IMR-90 (cell line): ENCODE measurements around the gene SLC36A1. TPM values are rescaled to one million over a fixed set of nuclear protein-coding genes. Genes with fewer than 3 reads are reported as not detected.

ENCODE experiments used
- ATAC-seq: fragments of 200-7000 bp; cut with Tn5 transposase; 2 replicates; pipeline ENCODE4 v1.9.1; 2020; ENCODE audit warnings: low read depth, mild to moderate bottlenecking, moderate library complexity
- BruUV-seq: library from RNA; stranded (reverse); fragments of 400-500 nt; replicated peaks from 2 replicates; lab custom pipeline; 2021; lab: Mats Ljungman, UMichigan
- CTCF ChIA-PET: fragments of 300-600 bp; formaldehyde crosslinking; extraction: SDS; loops from one replicate; lab custom pipeline; 2021; ENCODE audit warnings: antibody characterized with exemption; lab: Yijun Ruan, JAX
- POLR2A ChIA-PET: fragments of 300-600 bp; sonication (Branson Sonifier 250); formaldehyde crosslinking; loops from one replicate; lab custom pipeline; 2022; ENCODE audit warnings: antibody characterized with exemption; ENCODE audit not compliant: unreplicated experiment; lab: Charles Lee
- DNase-seq: peaks from one replicate; pipeline ENCODE4 v3.0.0; 2013
- H2AFZ ChIP-seq: replicated peaks from 2 replicates; pipeline ENCODE3; 2013; ENCODE audit warnings: low read length, mild to moderate bottlenecking; ENCODE audit not compliant: poor library complexity
- H2AK5ac ChIP-seq: 2 replicates; pipeline ENCODE4 v1.6.1; 2013; ENCODE audit warnings: low read depth, low read length, inconsistent platforms
- H2AK9ac ChIP-seq: replicated peaks from 2 replicates; pipeline ENCODE3; 2013; ENCODE audit warnings: mild to moderate bottlenecking, low read depth, low read length, moderate library complexity; ENCODE audit not compliant: poor library complexity
- H2BK120ac ChIP-seq: 2 replicates; pipeline ENCODE4 v1.6.1; 2013; ENCODE audit warnings: low read depth, low read length, inconsistent platforms
- H2BK15ac ChIP-seq: 3 replicates; pipeline ENCODE4 v1.6.1; 2013; ENCODE audit warnings: low read depth, low read length, inconsistent platforms
- H2BK20ac ChIP-seq: 2 replicates; pipeline ENCODE4 v1.6.1; 2013; ENCODE audit warnings: low read depth, mild to moderate bottlenecking, inconsistent platforms, low read length, moderate library complexity
- H2BK5ac ChIP-seq: 2 replicates; pipeline ENCODE4 v1.6.1; 2013; ENCODE audit warnings: mild to moderate bottlenecking, low read depth, low read length, inconsistent platforms; ENCODE audit not compliant: poor library complexity, severe bottlenecking
- H3K14ac ChIP-seq: replicated peaks from 2 replicates; pipeline ENCODE4 v1.6.1; 2013; ENCODE audit warnings: low read depth, low read length, inconsistent platforms
- H3K18ac ChIP-seq: 2 replicates; pipeline ENCODE4 v1.6.1; 2013; ENCODE audit warnings: low read depth, low read length, control low read depth
- H3K23ac ChIP-seq: 2 replicates; pipeline ENCODE4 v1.6.1; 2013; ENCODE audit warnings: low read depth, low read length, inconsistent platforms
- H3K27ac ChIP-seq: 2 replicates; pipeline ENCODE4 v1.5.1; 2013; ENCODE audit warnings: mild to moderate bottlenecking, control low read depth, low read length; ENCODE audit not compliant: insufficient read depth
- H3K27me3 ChIP-seq: 2 replicates; pipeline ENCODE4 v1.6.1; 2013; ENCODE audit warnings: low read length; ENCODE audit not compliant: control insufficient read depth, insufficient read depth
- H3K36me3 ChIP-seq: 2 replicates; pipeline ENCODE4 v1.6.1; 2013; ENCODE audit warnings: low read length, mixed read lengths; ENCODE audit not compliant: control insufficient read depth, insufficient read depth
- H3K4ac ChIP-seq: 2 replicates; pipeline ENCODE4 v1.6.1; 2013; ENCODE audit warnings: low read depth, low read length, inconsistent platforms
- H3K4me1 ChIP-seq: 2 replicates; pipeline ENCODE4 v1.6.1; 2013; ENCODE audit warnings: low read length, mixed read lengths; ENCODE audit not compliant: control insufficient read depth, insufficient read depth
- H3K4me2 ChIP-seq: 2 replicates; pipeline ENCODE4 v1.6.1; 2013; ENCODE audit warnings: low read depth, mild to moderate bottlenecking, control low read depth, low read length, moderate library complexity
- H3K4me3 ChIP-seq: 2 replicates; pipeline ENCODE4 v1.5.1; 2013; ENCODE audit warnings: low read depth, mild to moderate bottlenecking, control low read depth, low read length, moderate library complexity; ENCODE audit not compliant: insufficient read depth
- H3K56ac ChIP-seq: 2 replicates; pipeline ENCODE4 v1.6.1; 2013; ENCODE audit warnings: low read length, inconsistent platforms; ENCODE audit not compliant: insufficient read depth; ENCODE audit errors: extremely low read depth
- H3K79me1 ChIP-seq, 2 experiments: 2 replicates each; pipeline ENCODE4 v1.6.1; 2013; ENCODE audit warnings: low read length in 2 of 2, inconsistent platforms in 1 of 2, low read depth in 1 of 2
- H3K9ac ChIP-seq: 2 replicates; pipeline ENCODE4 v1.6.1; 2013; ENCODE audit warnings: low read depth, low read length, control low read depth
- H3K9me1 ChIP-seq: 2 replicates; pipeline ENCODE4 v1.6.1; 2013; ENCODE audit warnings: low read length, inconsistent platforms; ENCODE audit not compliant: insufficient read depth
- H3K9me3 ChIP-seq: 2 replicates; pipeline ENCODE4 v1.6.1; 2013; ENCODE audit warnings: low read length; ENCODE audit not compliant: control insufficient read depth, insufficient read depth
- H4K20me1 ChIP-seq: 2 replicates; pipeline ENCODE4 v1.6.1; 2013; ENCODE audit warnings: low read length, inconsistent platforms; ENCODE audit not compliant: insufficient read depth
- H4K5ac ChIP-seq: 2 replicates; pipeline ENCODE4 v1.6.1; 2013; ENCODE audit warnings: mild to moderate bottlenecking, low read depth, low read length, control low read depth
- H4K8ac ChIP-seq, 2 experiments: 2 replicates each; pipeline ENCODE4 v1.6.1; 2013; ENCODE audit warnings: low read depth in 2 of 2, low read length in 2 of 2, control low read depth in 1 of 2, inconsistent platforms in 1 of 2
- H4K91ac ChIP-seq: 2 replicates; pipeline ENCODE4 v1.6.1; 2013; ENCODE audit warnings: low read depth, low read length, inconsistent platforms; ENCODE audit not compliant: insufficient read depth
- BHLHE40 ChIP-seq: fragments of 150-350 bp; IDR thresholded peaks from 2 replicates; pipeline ENCODE4 v1.6.1; 2016; ENCODE audit warnings: mild to moderate bottlenecking, low read depth, low read length
- CEBPB ChIP-seq: IDR thresholded peaks from 2 replicates; pipeline ENCODE4 v1.6.1; 2012; ENCODE audit warnings: low read depth, low read length, improper control_type of control experiment
- CHD1 ChIP-seq: IDR thresholded peaks from 2 replicates; pipeline ENCODE4 v1.6.1; 2012; ENCODE audit warnings: low read depth, low read length, improper control_type of control experiment
- CTCF ChIP-seq: conservative IDR thresholded peaks from 2 replicates; pipeline ENCODE4 v1.5.1; 2012; ENCODE audit warnings: mild to moderate bottlenecking, low read depth, low read length, improper control_type of control experiment
- ELK1 ChIP-seq: fragments of 150-350 bp; IDR thresholded peaks from 2 replicates; pipeline ENCODE4 v1.6.1; 2016; ENCODE audit warnings: low read depth, mild to moderate bottlenecking, low read length, moderate library complexity, borderline replicate concordance
- FOS ChIP-seq: fragments of 150-350 bp; IDR thresholded peaks from 2 replicates; pipeline ENCODE4 v1.6.1; 2016; ENCODE audit warnings: low read depth, low read length
- MAFK ChIP-seq: IDR thresholded peaks from 2 replicates; pipeline ENCODE4 v1.6.1; 2012; ENCODE audit warnings: low read depth, low read length, improper control_type of control experiment
- MAZ ChIP-seq: IDR thresholded peaks from 2 replicates; pipeline ENCODE4 v1.6.1; 2012; ENCODE audit warnings: low read depth, mild to moderate bottlenecking, low read length, improper control_type of control experiment, moderate library complexity, borderline replicate concordance
- MXI1 ChIP-seq: IDR thresholded peaks from 2 replicates; pipeline ENCODE4 v1.6.1; 2012; ENCODE audit warnings: low read depth, mild to moderate bottlenecking, low read length, moderate library complexity, borderline replicate concordance
- NFE2L2 ChIP-seq: fragments of 150-350 bp; IDR thresholded peaks from 2 replicates; pipeline ENCODE4 v1.6.1; 2016; ENCODE audit warnings: low read depth, mild to moderate bottlenecking, low read length
- POLR2A ChIP-seq: IDR thresholded peaks from 2 replicates; pipeline ENCODE4 v1.6.1; 2012; ENCODE audit warnings: mild to moderate bottlenecking, low read depth, low read length
- RAD21 ChIP-seq: IDR thresholded peaks from 2 replicates; pipeline ENCODE4 v1.6.1; 2012; ENCODE audit warnings: low read length, improper control_type of control experiment
- RCOR1 ChIP-seq: IDR thresholded peaks from 2 replicates; pipeline ENCODE4 v1.6.1; 2012; ENCODE audit warnings: mild to moderate bottlenecking, low read length, improper control_type of control experiment; ENCODE audit not compliant: insufficient replicate concordance
- RFX5 ChIP-seq: IDR thresholded peaks from 2 replicates; pipeline ENCODE4 v1.8.0; 2012; ENCODE audit warnings: low read depth, mild to moderate bottlenecking, low read length, moderate library complexity
- SMC3 ChIP-seq: fragments of 150-350 bp; IDR thresholded peaks from 2 replicates; pipeline ENCODE4 v1.6.1; 2016; ENCODE audit warnings: low read depth, mild to moderate bottlenecking, antibody characterized with exemption, low read length, moderate library complexity
- USF2 ChIP-seq: fragments of 150-350 bp; IDR thresholded peaks from 2 replicates; pipeline ENCODE4 v1.6.1; 2017; ENCODE audit warnings: mild to moderate bottlenecking, antibody characterized with exemption, low read length, low read depth
- WGBS, 2 experiments: methylation state at CpG; one replicate each; pipeline versions ENCODE4 v1.1.5 to v1.1.7; 2013; ENCODE audit warnings: missing lambda C conversion rate in 2 of 2; ENCODE audit not compliant: insufficient read length in 1 of 2; ENCODE audit errors: extremely low coverage in 2 of 2; 5-methylcytosine and 5-hydroxymethylcytosine counted together
- dilution Hi-C: fragments of 300-500 bp; cut with HindIII; formaldehyde crosslinking; loops from one replicate; pipeline ENCODE4 v1.14.3; 2018; ENCODE audit warnings: low sequenced_read_pairs; ENCODE audit not compliant: unreplicated experiment
- in situ Hi-C: fragments of 300-500 bp; cut with MboI; formaldehyde crosslinking; loops from 3 replicates; pipeline ENCODE4 v1.14.3; 2019; ENCODE audit warnings: low sequenced_read_pairs, inconsistent platforms, mixed read lengths
- intact Hi-C: fragments of 100-400 bp; cut with micrococcal nuclease; formaldehyde crosslinking; loops from 2 replicates; pipeline ENCODE4 v1.10.0; 2022
- polyA plus RNA-seq, 3 experiments: library from polyadenylated mRNA; depleted of rRNA; stranded (reverse); fragments of >200 nt; gene quantifications; 2 replicates each; pipeline ENCODE4 v1.2.3, GENCODE V29; 2012; ENCODE audit warnings: low replicate concordance in 1 of 3
- total RNA-seq: library from RNA; depleted of rRNA; stranded (reverse); fragments of >200 nt; gene quantifications from 2 replicates; pipeline ENCODE4 v1.2.3, GENCODE V29; 2012

SLC36A1 gene
- total and polyA plus RNA-seq, 2 of the 4 experiments (the other 2 are of a cell fraction) = 5.7 to 8.7 TPM

GRCh38 chr5:151449839-151450238 is 2.4 kb downstream of the SLC36A1 start:
- TF ChIP-seq MXI1 (no peak), RAD21 (no peak), POLR2A (no peak), SMC3 (no peak), CTCF (no peak), USF2 (no peak), ELK1 (no peak), MAZ (no peak), NFE2L2 (no peak), CHD1 (no peak), CEBPB (no peak), BHLHE40 (no peak), RFX5 (no peak), FOS (no peak), MAFK (no peak), RCOR1 (no peak)
- H2AK5ac ChIP-seq = peak overlapping the region; percentile 7; the same call in 1 of the 2 replicates
- BruUV-seq = no TSS peak
- H3K27ac ChIP-seq = no peak overlapping the region
- no peak overlapping the region for H3K4me2 ChIP-seq
- CTCF ChIA-PET = interaction anchor here (1.2 kb wide), 1 partner anchor 74 kb away, joined by 6 read pairs; no protein-coding TSS in a partner anchor
- in situ Hi-C loops = loop anchor here (5.0 kb wide), 3 partner anchors 52 to 297 kb away; no protein-coding TSS in a partner anchor
- no peak overlapping the region for H4K8ac ChIP-seq
- H3K56ac ChIP-seq = no peak overlapping the region
- H2BK5ac ChIP-seq = no peak overlapping the region
- peaks cover 12% of the 10 kb centered on the region for H3K4me1 ChIP-seq
- no peak overlapping the region for H3K4ac ChIP-seq
- H3K9me3 ChIP-seq = no peaks in the 10 kb centered on the region
- H2BK120ac ChIP-seq = no peak overlapping the region
- no peak overlapping the region for H2BK20ac ChIP-seq
- H3K9me1 ChIP-seq = peaks cover 7% of the 10 kb centered on the region; the same call in 1 of the 2 replicates
- ATAC-seq = no peak
- no peaks in the 10 kb centered on the region for H3K36me3 ChIP-seq
- no peak overlapping the region for H3K14ac ChIP-seq
- POLR2A ChIA-PET = no interaction called here
- dilution Hi-C loops = no loop called here
- no peak overlapping the region for H2AK9ac ChIP-seq
- peaks cover 6% of the 10 kb centered on the region for H4K20me1 ChIP-seq
- no peak overlapping the region for H3K9ac ChIP-seq
- H2AFZ ChIP-seq = no peak overlapping the region
- H3K18ac ChIP-seq = no peak overlapping the region
- peaks cover 28 to 46% of the 10 kb centered on the region in 2 experiments for H3K79me1 ChIP-seq
- H3K27me3 ChIP-seq = no peaks in the 10 kb centered on the region; the same call in 1 of the 2 replicates
- no peak for DNase-seq
- H2BK15ac ChIP-seq = no peak overlapping the region
- intact Hi-C loops = no loop called here
- no peak overlapping the region for H3K23ac ChIP-seq
- H4K91ac ChIP-seq = no peak overlapping the region
- WGBS, 2 experiments = 100% methylated on average over 2 of the region's 5 CpGs; no CpG with 5 or more reads in 1 of the 2 experiments
- no peak overlapping the region for H4K5ac ChIP-seq
- H3K4me3 ChIP-seq = no peak overlapping the region
